HepG2 (cell line): ENCODE results near the gene C2CD3. TPM values are rescaled to one million over a fixed set of nuclear protein-coding genes. Genes with fewer than 3 reads are reported as not detected.

Experiments
- GABPA ChIP-seq, 2 experiments: IDR thresholded peaks; 2 replicates each; pipeline ENCODE4 v1.6.1; 2011 to 2016; ENCODE audit warnings: low read depth in 2 of 2, low read length in 1 of 2, missing biosample characterization in 1 of 2, missing genetic modification characterization in 1 of 2
- GMEB1 ChIP-seq: sonication (generic); formaldehyde crosslinking; IDR thresholded peaks from 2 replicates; pipeline ENCODE4 v1.5.1; 2020; ENCODE audit warnings: missing genetic modification reagents, mild to moderate bottlenecking, borderline replicate concordance
- HNF1A ChIP-seq, 2 experiments: sonication (generic) in 1 of 2; formaldehyde crosslinking in 1 of 2; IDR thresholded peaks; 2 replicates each; pipeline versions ENCODE4 v1.4.0 to v1.6.1; 2016 to 2020; ENCODE audit warnings: borderline replicate concordance in 1 of 2, low read depth in 1 of 2, mild to moderate bottlenecking in 1 of 2, missing genetic modification reagents in 1 of 2
- KAT8 ChIP-seq: IDR thresholded peaks from 2 replicates; pipeline ENCODE4 v1.6.1; 2016; ENCODE audit warnings: missing genetic modification reagents, missing compliant biosample characterization
- MTF1 ChIP-seq: sonication (generic); formaldehyde crosslinking; IDR thresholded peaks from 2 replicates; pipeline ENCODE4 v1.5.0; 2020; ENCODE audit warnings: missing genetic modification reagents
- NFAT5 ChIP-seq: sonication (generic); formaldehyde crosslinking; IDR thresholded peaks from 2 replicates; pipeline ENCODE4 v1.4.0; 2020; ENCODE audit warnings: missing genetic modification reagents
- RBFOX2 ChIP-seq: fragments of 200-400 bp; formaldehyde crosslinking; IDR thresholded peaks from 2 replicates; pipeline ENCODE4 v1.6.1; 2017; ENCODE audit warnings: low read depth, mild to moderate bottlenecking, low read length
- TBX2 ChIP-seq: sonication (generic); formaldehyde crosslinking; IDR thresholded peaks from 2 replicates; pipeline ENCODE4 v1.5.0; 2020; ENCODE audit warnings: missing genetic modification reagents, mild to moderate bottlenecking, borderline replicate concordance
- YY1 ChIP-seq: IDR thresholded peaks from 2 replicates; pipeline ENCODE4 v1.6.1; 2011; ENCODE audit warnings: low read length, low read depth, moderate library complexity, mild to moderate bottlenecking; ENCODE audit not compliant: insufficient read depth, insufficient replicate concordance
- ZBTB21 ChIP-seq: sonication (generic); formaldehyde crosslinking; IDR thresholded peaks from 2 replicates; pipeline ENCODE4 v1.4.0; 2020; ENCODE audit warnings: missing genetic modification reagents
- ZNF331 ChIP-seq: sonication (generic); formaldehyde crosslinking; IDR thresholded peaks from 2 replicates; pipeline ENCODE4 v1.4.0; 2020; ENCODE audit warnings: missing genetic modification reagents
- ZNF460 ChIP-seq: sonication (generic); formaldehyde crosslinking; IDR thresholded peaks from 2 replicates; pipeline ENCODE4 v1.5.1; 2020; ENCODE audit warnings: missing genetic modification reagents, mild to moderate bottlenecking, borderline replicate concordance
- ZNF614 ChIP-seq: IDR thresholded peaks from 2 replicates; pipeline ENCODE4 v1.6.1; 2018; ENCODE audit warnings: missing biosample characterization, missing genetic modification reagents, inconsistent platforms, borderline replicate concordance
- ZNF781 ChIP-seq: sonication (generic); formaldehyde crosslinking; IDR thresholded peaks from 2 replicates; pipeline ENCODE4 v1.5.1; 2020; ENCODE audit warnings: borderline replicate concordance, mild to moderate bottlenecking, missing genetic modification reagents; ENCODE audit errors: not compliant biosample characterization
- ZSCAN12 ChIP-seq: sonication (generic); formaldehyde crosslinking; IDR thresholded peaks from 2 replicates; pipeline ENCODE4 v1.9.0; 2021; ENCODE audit warnings: mild to moderate bottlenecking, missing genetic modification reagents
- polyA plus RNA-seq, 8 experiments: library from polyadenylated mRNA; depleted of rRNA in 3 of 8; stranded (reverse) in 7 of 8; unstranded in 1 of 8; fragments of >200 nt; fragmentation: Illumina TruSeq in 4 of 8; extraction: Trizol in 4 of 8; gene quantifications; 2 replicates each; pipeline versions ENCODE4 v1.2.1 to v1.2.3, GENCODE V29; 2011 to 2016; ENCODE audit warnings: low read depth in 4 of 8, missing spikeins in 1 of 8, mixed read lengths in 1 of 8; ENCODE audit not compliant: insufficient read depth in 1 of 8
- total RNA-seq, 5 experiments: library from RNA; depleted of rRNA; stranded (reverse); fragments of >200 nt; fragmentation: Illumina TruSeq; extraction: Trizol; gene quantifications; 2 replicates each; pipeline ENCODE4 v1.2.3, GENCODE V29; 2016; ENCODE audit warnings: low read depth in 1 of 5

C2CD3 gene
- total and polyA plus RNA-seq, 2 of the 13 experiments (the other 11 are each of a cell fraction or from before 2014, with no cell fraction given): 5.5 to 6.4 TPM

GRCh38 chr11:74170694-74171629 lies at the start of gene C2CD3, which contains the start of gene PPME1 (continued):
- no peak for TF ChIP-seq HNF1A (IDR thresholded peaks at IDR 0.05; ENCODE audit: low read depth)
- peak; percentile 84; the same call in 1 of the 2 replicates for TF ChIP-seq HNF1A (CRISPR knock-in tag; IDR thresholded peaks at IDR 0.05; ENCODE audit: borderline replicate concordance)
- TF ChIP-seq TBX2 (CRISPR knock-in tag): peak; percentile 78
- peak; percentile 42 for TF ChIP-seq ZNF781 (CRISPR knock-in tag)
- peak; percentile 77 for TF ChIP-seq ZNF331
- TF ChIP-seq RBFOX2: peak; percentile 80
- peak; percentile 90 for TF ChIP-seq KAT8
- no peak for TF ChIP-seq YY1
- no peak for TF ChIP-seq ZNF460 (CRISPR knock-in tag)
- TF ChIP-seq GMEB1 (CRISPR knock-in tag): peak; percentile 87; the same call in 1 of the 2 replicates
- peak; percentile 79 for TF ChIP-seq ZBTB21 (CRISPR knock-in tag)
- TF ChIP-seq NFAT5: peak; percentile 93
- TF ChIP-seq MTF1 (CRISPR knock-in tag): no peak
- 0 out of 2 replicates have a peak, but pooled peaks have one; percentile 74 for TF ChIP-seq ZNF614 (CRISPR knock-in tag)
- TF ChIP-seq ZSCAN12: peak; percentile 67; the same call in 1 of the 2 replicates
- peak; percentile 76 for TF ChIP-seq GABPA (IDR thresholded peaks at IDR 0.05; ENCODE audit: low read depth, low read length)
- peak; percentile 96 for TF ChIP-seq GABPA (CRISPR knock-in tag; IDR thresholded peaks at IDR 0.05; ENCODE audit: low read depth)
